Stomach (tissue), 9 donors: ENCODE measurements around the gene RHBDL1. TPM values are rescaled to one million over a fixed set of nuclear protein-coding genes. Genes with fewer than 3 reads are reported as not detected.

ENCODE experiments used
- DNase-seq, 2 donors: peaks; one replicate each; pipeline versions ENCODE4 v3.0.0 to v3.0.0-alpha.2; 2013 to 2019
- H3K27ac ChIP-seq, 5 donors: fragments of 200-600 bp in 4 of 5; sonication (generic) in 4 of 5; one replicate each; pipeline ENCODE4 v1.5.1; 2013 to 2019; ENCODE audit warnings: mild to moderate bottlenecking in 1 of 5, moderate library complexity in 1 of 5
- H3K27me3 ChIP-seq, 3 donors: fragments of 200-600 bp; sonication (generic); one replicate each; pipeline ENCODE4 v1.5.1; 2017 to 2019; ENCODE audit warnings: mixed run types in 1 of 3
- H3K36me3 ChIP-seq, 4 donors: fragments of 200-600 bp; sonication (generic); 1 replicate in 3 of 4; 2 replicates in 1 of 4; pipeline ENCODE4 v1.5.1; 2016 to 2019
- H3K4me1 ChIP-seq, 4 donors: fragments of 200-600 bp; sonication (generic); one replicate each; pipeline ENCODE4 v1.5.1; 2016 to 2019
- H3K4me3 ChIP-seq, 4 donors: fragments of 200-600 bp; sonication (generic) in 3 of 4; one replicate each; pipeline ENCODE4 v1.5.1; 2016 to 2019; ENCODE audit warnings: mild to moderate bottlenecking in 1 of 4
- H3K9me3 ChIP-seq, 4 donors: fragments of 200-600 bp; sonication (generic); one replicate each; pipeline ENCODE4 v1.5.1; 2016 to 2019
- EP300 ChIP-seq: sonication (generic); formaldehyde crosslinking; IDR thresholded peaks from one replicate; pipeline ENCODE4 v1.6.1; 2017; ENCODE audit warnings: antibody characterized with exemption
- POLR2A ChIP-seq, 4 donors: fragments of 450-650 bp; IDR thresholded peaks; one replicate each; pipeline ENCODE4 v1.6.1; 2016; ENCODE audit warnings: antibody characterized with exemption in 4 of 4, control low read depth in 2 of 4, mild to moderate bottlenecking in 1 of 4, moderate library complexity in 1 of 4
- POLR2AphosphoS5 ChIP-seq, 3 donors: sonication (generic); formaldehyde crosslinking; IDR thresholded peaks; one replicate each; pipeline ENCODE4 v1.6.1; 2016; ENCODE audit warnings: antibody characterized with exemption in 3 of 3
- WGBS, 5 donors: extraction: QIAGEN DNeasy Blood & Tissue Kit in 3 of 5; methylation state at CpG; one replicate each; pipeline versions ENCODE4 v1.1.5 to v1.1.7; 2013 to 2018; 5-methylcytosine and 5-hydroxymethylcytosine counted together
- intact Hi-C: fragments of 100-400 bp; cut with DNase I; formaldehyde crosslinking; loops from one replicate; pipeline ENCODE4 v1.15.1; 2023; ENCODE audit warnings: low total_unique reads
- polyA plus RNA-seq, 3 donors: library from polyadenylated mRNA; stranded (reverse); fragments of 200-250 nt; gene quantifications; one replicate each; pipeline ENCODE4 v1.2.3, GENCODE V29; 2013
- total RNA-seq, 5 donors: library from RNA; depleted of rRNA; stranded (reverse); fragments of >200 nt; gene quantifications; one replicate each; pipeline versions ENCODE4 v1.1.0 to v1.2.3, GENCODE V29; 2014 to 2016
- TF ChIP-seq, protein P1 (sequence below), 7 experiments: fragments of 450-650 bp in 4 of 7; fragments of 200-600 bp in 3 of 7; sonication (generic) in 3 of 7; IDR thresholded peaks; one replicate each; pipeline ENCODE4 v1.5.1; 2016 to 2019; ENCODE audit warnings: antibody characterized with exemption in 7 of 7, control low read depth in 2 of 7, mild to moderate bottlenecking in 1 of 7
- donor health status: healthy with polysubstance abuse.
- donor health status: Bipolar disorder and iron deficiency.
- donor health status: healthy.

The RHBDL1 gene
- total and polyA plus RNA-seq, 8 donors, result 1.3 to 48.7 (median 3.3) TPM; not detected in 3

- intact Hi-C loops, result loop anchor here (10.0 kb wide), 1 partner anchor 78 kb away; no protein-coding TSS in a partner anchor
- H3K27me3 ChIP-seq, result no peaks in the 10 kb centered on the region
- H3K9me3 ChIP-seq, result no peaks in the 10 kb centered on the region
- peaks cover 7 to 60% (median 52%) of the 10 kb centered on the region in 4 donors for H3K36me3 ChIP-seq
- DNase-seq, result no peak
- H3K4me1 ChIP-seq, result peaks cover 25 to 35% (median 32%) of the 10 kb centered on the region in 4 donors
- WGBS, 5 donors, result 81 to 91% (median 87%) methylated on average over 14 to 28 of the region's 28 CpGs
- no peak overlapping the region for H3K4me3 ChIP-seq
- no peak overlapping the region for H3K27ac ChIP-seq
- TF ChIP-seq, protein P1, sequence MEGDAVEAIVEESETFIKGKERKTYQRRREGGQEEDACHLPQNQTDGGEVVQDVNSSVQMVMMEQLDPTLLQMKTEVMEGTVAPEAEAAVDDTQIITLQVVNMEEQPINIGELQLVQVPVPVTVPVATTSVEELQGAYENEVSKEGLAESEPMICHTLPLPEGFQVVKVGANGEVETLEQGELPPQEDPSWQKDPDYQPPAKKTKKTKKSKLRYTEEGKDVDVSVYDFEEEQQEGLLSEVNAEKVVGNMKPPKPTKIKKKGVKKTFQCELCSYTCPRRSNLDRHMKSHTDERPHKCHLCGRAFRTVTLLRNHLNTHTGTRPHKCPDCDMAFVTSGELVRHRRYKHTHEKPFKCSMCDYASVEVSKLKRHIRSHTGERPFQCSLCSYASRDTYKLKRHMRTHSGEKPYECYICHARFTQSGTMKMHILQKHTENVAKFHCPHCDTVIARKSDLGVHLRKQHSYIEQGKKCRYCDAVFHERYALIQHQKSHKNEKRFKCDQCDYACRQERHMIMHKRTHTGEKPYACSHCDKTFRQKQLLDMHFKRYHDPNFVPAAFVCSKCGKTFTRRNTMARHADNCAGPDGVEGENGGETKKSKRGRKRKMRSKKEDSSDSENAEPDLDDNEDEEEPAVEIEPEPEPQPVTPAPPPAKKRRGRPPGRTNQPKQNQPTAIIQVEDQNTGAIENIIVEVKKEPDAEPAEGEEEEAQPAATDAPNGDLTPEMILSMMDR (IDR thresholded peaks at IDR 0.05), result no peak
- no peak for TF ChIP-seq EP300
- no peak for TF ChIP-seq POLR2AphosphoS5 (IDR thresholded peaks at IDR 0.05)
- TF ChIP-seq POLR2A (IDR thresholded peaks at IDR 0.05), result no peak
Measured at GRCh38 chr16:652454-653305, 22.8 kb upstream of the RHBDL1 start.

DNA sequence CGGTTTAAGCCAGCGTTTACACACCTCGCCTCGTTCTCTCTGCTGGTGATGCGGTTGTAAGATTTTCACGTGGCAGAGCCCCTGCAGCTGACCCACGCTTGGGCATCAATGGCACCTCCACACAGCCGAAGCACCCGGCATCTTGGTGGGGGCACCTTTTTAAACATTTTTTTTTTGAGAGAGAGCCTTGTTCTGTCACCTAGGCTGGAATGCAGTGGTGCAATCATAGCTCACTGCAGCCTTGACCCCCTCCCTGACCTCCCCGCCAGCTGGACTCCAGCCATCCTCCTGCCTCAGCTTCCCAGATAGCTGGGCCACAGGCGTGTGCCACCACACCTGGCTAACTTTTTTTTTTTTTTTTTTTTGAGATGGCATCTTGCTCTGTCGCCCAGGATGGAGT, 21.4 kb upstream of the RHBDL1 start:
- Histone ChIP-seq H3K9me3 (no peaks in the 10 kb centered on the region), H3K27ac (no peak overlapping the region), H3K4me3 (no peak overlapping the region), H3K36me3 (peaks cover 7 to 73% (median 64%) of the 10 kb centered on the region in 4 donors), H3K4me1 (peaks cover 13 to 21% (median 19%) of the 10 kb centered on the region in 4 donors), H3K27me3 (no peaks in the 10 kb centered on the region)
- 86 to 93% (median 90%) methylated on average over 12 of the region's 12 CpGs for WGBS, 5 donors
- no peak for DNase-seq
- intact Hi-C loops, result loop anchor here (10.0 kb wide), 1 partner anchor 79 kb away; no protein-coding TSS in a partner anchor
- TF ChIP-seq POLR2A (IDR thresholded peaks at IDR 0.05) (no peak), EP300 (no peak)

DNA sequence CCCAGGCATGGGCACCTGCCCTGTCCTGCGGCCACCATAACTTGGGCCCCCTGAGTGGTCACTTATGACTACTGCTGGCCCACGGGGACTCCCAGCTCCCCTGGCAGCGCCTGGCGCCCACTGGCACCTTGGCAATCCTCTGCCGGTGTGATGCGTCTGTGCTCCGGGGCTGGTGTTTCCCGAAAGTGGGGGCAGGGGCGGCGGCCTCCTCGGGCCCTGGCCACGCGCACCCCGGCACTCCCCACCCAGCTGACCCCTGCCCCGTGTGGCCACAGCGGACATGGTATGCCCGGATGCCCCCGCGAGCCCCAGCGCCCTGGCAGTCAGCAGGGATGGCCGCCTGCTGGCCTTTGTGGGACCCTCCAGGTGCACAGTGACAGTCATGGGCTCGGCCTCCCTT, 18.0 kb upstream of the RHBDL1 start:
- no peak overlapping the region for H3K27ac ChIP-seq
- no peaks in the 10 kb centered on the region for H3K9me3 ChIP-seq
- H3K36me3 ChIP-seq, result peaks cover 7 to 67% (median 55%) of the 10 kb centered on the region in 4 donors
- H3K4me1 ChIP-seq, result peaks cover 14 to 26% (median 19%) of the 10 kb centered on the region in 4 donors
- 92 to 98% (median 95%) methylated on average over 8 to 22 of the region's 22 CpGs for WGBS, 5 donors
- no peaks in the 10 kb centered on the region for H3K27me3 ChIP-seq
- no peak overlapping the region for H3K4me3 ChIP-seq
- intact Hi-C loops, result loop anchor here (10.0 kb wide), 1 partner anchor 83 kb away; no protein-coding TSS in a partner anchor
- no peak for DNase-seq
- TF ChIP-seq, protein P1 (IDR thresholded peaks at IDR 0.05), result no peak
- no peak for TF ChIP-seq POLR2A (IDR thresholded peaks at IDR 0.05)
- no peak for TF ChIP-seq EP300
- TF ChIP-seq POLR2AphosphoS5 (IDR thresholded peaks at IDR 0.05), result no peak

DNA sequence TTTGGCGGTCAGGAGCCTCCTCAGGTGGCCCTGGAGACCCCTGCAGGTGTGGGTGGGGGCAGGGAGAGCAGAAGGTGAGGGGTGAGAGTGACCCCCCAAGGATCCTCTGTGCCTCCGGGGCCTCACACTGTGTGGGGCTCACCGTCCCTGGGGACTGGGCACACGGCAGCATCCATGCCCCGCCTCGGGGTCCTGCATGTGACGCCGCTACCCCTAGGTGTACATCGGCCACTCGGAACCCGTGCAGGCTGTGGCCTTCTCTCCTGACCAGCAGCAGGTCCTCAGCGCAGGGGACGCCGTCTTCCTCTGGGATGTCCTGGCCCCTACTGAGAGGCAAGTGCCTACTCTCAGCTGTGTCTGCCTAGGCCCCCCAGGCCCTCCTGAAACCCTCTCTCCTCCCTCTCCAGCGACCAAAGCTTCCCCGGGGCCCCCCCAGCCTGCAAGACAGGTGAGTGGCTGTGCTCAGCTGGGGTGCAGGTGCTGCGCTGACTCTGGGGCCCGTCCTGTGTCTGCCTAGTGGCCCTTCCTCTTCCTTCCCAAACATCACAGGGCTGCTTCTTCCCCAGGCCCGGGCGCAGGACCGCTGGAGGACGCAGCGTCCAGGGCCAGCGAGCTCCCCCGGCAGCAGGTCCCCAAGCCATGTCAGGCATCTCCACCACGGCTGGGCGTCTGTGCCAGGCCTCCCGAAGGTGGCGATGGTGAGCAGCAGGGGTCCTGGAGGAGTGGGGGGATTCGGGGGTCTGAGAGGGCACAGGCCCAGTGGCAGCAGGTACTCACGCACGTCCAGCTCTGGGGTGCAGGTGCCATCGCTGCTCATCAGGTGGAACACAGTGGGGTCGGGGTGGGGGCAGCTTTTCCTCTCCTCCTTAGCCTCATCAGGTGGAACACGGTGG, 16.5 kb upstream of the RHBDL1 start:
- Histone ChIP-seq H3K4me1 (peaks cover 14 to 26% (median 19%) of the 10 kb centered on the region in 4 donors), H3K4me3 (no peak overlapping the region), H3K9me3 (no peaks in the 10 kb centered on the region), H3K27me3 (no peaks in the 10 kb centered on the region), H3K27ac (no peak overlapping the region), H3K36me3 (peaks cover 7 to 52% (median 44%) of the 10 kb centered on the region in 4 donors)
- intact Hi-C loops, result loop anchor here (10.0 kb wide), 1 partner anchor 84 kb away; no protein-coding TSS in a partner anchor
- 89 to 100% (median 92%) methylated on average over 2 to 35 of the region's 35 CpGs for WGBS, 5 donors
- DNase-seq, result no peak
- TF ChIP-seq POLR2AphosphoS5 (IDR thresholded peaks at IDR 0.05) (no peak), EP300 (no peak), POLR2A (IDR thresholded peaks at IDR 0.05) (no peak)

DNA sequence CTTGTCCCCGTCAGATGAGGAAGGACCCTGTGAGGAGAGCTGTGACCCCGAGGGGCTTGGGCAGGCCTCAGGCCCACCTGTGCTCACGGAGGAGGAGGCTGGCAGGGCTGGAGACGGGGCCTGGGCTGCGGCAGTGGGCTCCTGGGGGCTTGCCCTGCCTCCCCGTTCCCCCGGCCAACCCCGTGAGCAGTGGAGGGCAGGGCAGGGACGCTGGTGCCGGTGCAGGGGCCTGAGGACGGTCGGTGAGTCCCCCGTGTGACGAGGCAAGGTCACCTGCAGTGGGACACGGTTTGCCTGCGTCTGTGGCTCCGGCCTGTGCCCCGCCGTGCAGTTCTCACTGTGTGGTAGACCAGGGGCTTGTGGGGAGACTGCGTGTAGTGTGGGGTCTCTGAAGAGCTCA, 15.9 kb upstream of the RHBDL1 start:
- TF ChIP-seq POLR2A (IDR thresholded peaks at IDR 0.05) (no peak), EP300 (no peak), POLR2AphosphoS5 (IDR thresholded peaks at IDR 0.05) (no peak)
- TF ChIP-seq, protein P1 (IDR thresholded peaks at IDR 0.05), result no peak
- Histone ChIP-seq H3K4me1 (peaks cover 14 to 26% (median 19%) of the 10 kb centered on the region in 4 donors), H3K27ac (peak overlapping the region in 2 of 5 donors; percentile 68 to 83), H3K9me3 (no peaks in the 10 kb centered on the region), H3K4me3 (no peak overlapping the region), H3K36me3 (peaks cover 7 to 50% (median 41%) of the 10 kb centered on the region in 4 donors), H3K27me3 (no peaks in the 10 kb centered on the region)
- intact Hi-C loops, result loop anchor here (10.0 kb wide), 1 partner anchor 85 kb away; no protein-coding TSS in a partner anchor
- no peak for DNase-seq
- WGBS, 5 donors, result 80 to 92% (median 86%) methylated on average over 3 to 20 of the region's 20 CpGs
